Gastrocnemius medialis (tissue), 4 donors: ENCODE data around the gene VAPA. TPM values are rescaled to one million over a fixed set of nuclear protein-coding genes. Genes with fewer than 3 reads are reported as not detected.

Experiments
- ATAC-seq, 2 donors: fragments of 150-250 bp; one replicate each; pipeline ENCODE4 v1.9.1; 2016
- DNase-seq, 2 donors: peaks; one replicate each; pipeline ENCODE4 v3.0.0-alpha.2; 2019
- H3K27ac ChIP-seq, 4 donors: fragments of 200-600 bp; sonication (generic); 1 replicate in 1 of 4; 2 replicates in 3 of 4; pipeline ENCODE4 v1.5.1; 2016 to 2018; ENCODE audit warnings: mild to moderate bottlenecking in 2 of 4, moderate library complexity in 1 of 4
- H3K27me3 ChIP-seq, 3 donors: fragments of 200-600 bp; sonication (generic) in 2 of 3; 1 replicate in 1 of 3; 2 replicates in 2 of 3; pipeline versions ENCODE4 v1.5.1 to v1.6.0; 2016 to 2019; ENCODE audit warnings: mild to moderate bottlenecking in 1 of 3, moderate library complexity in 1 of 3
- H3K36me3 ChIP-seq, 2 donors: fragments of 200-600 bp; sonication (generic) in 1 of 2; one replicate each; pipeline ENCODE4 v1.5.1; 2017 to 2018
- H3K4me1 ChIP-seq, 2 donors: fragments of 200-600 bp; sonication (generic) in 1 of 2; one replicate each; pipeline ENCODE4 v1.5.1; 2016 to 2017; ENCODE audit warnings: mild to moderate bottlenecking in 2 of 2
- H3K4me3 ChIP-seq, 4 donors: fragments of 200-600 bp; sonication (generic) in 3 of 4; 1 replicate in 1 of 4; 2 replicates in 3 of 4; pipeline ENCODE4 v1.5.1; 2016 to 2019; ENCODE audit warnings: mild to moderate bottlenecking in 2 of 4
- H3K9me3 ChIP-seq, 3 donors: fragments of 200-600 bp; sonication (generic) in 2 of 3; 1 replicate in 1 of 3; 2 replicates in 2 of 3; pipeline ENCODE4 v1.5.1; 2016 to 2019
- CTCF ChIP-seq, 5 experiments: fragments of 450-650 bp in 3 of 5; fragments of 200-600 bp in 2 of 5; sonication (generic) in 2 of 5; IDR thresholded peaks in 4 of 5; conservative IDR thresholded peaks in 1 of 5; 1 replicate in 4 of 5; 2 replicates in 1 of 5; pipeline ENCODE4 v1.5.1; 2016 to 2019; ENCODE audit warnings: antibody characterized with exemption in 5 of 5, mild to moderate bottlenecking in 3 of 5, moderate library complexity in 3 of 5
- POLR2A ChIP-seq, 2 donors: fragments of 450-650 bp; IDR thresholded peaks; one replicate each; pipeline ENCODE4 v1.6.1; 2017; ENCODE audit warnings: antibody characterized with exemption in 2 of 2, mild to moderate bottlenecking in 2 of 2, moderate library complexity in 2 of 2
- in situ Hi-C, 4 donors: fragments of 200-750 bp; cut with MboI; loops; one replicate each; pipeline versions ENCODE4 v1.15.0 to v1.8.0; 2017; ENCODE audit warnings: low sequenced_read_pairs in 4 of 4
- intact Hi-C: fragments of 100-400 bp; cut with DNase I; formaldehyde crosslinking; loops from one replicate; pipeline ENCODE4 v1.15.1; 2023; ENCODE audit warnings: low total_unique reads
- total RNA-seq, 4 donors: library from RNA; depleted of rRNA; stranded (reverse); fragments of >200 nt; gene quantifications; one replicate each; pipeline versions ENCODE4 v1.1.0 to v1.2.3, GENCODE V29; 2016

Gene VAPA
- total RNA-seq, 4 donors from 2014 or later: 227 to 320 (median 243) TPM

- no peak overlapping the region for H3K4me3 ChIP-seq
- TF ChIP-seq POLR2A (IDR thresholded peaks at IDR 0.05): no peak
- no peak overlapping the region for H3K27ac ChIP-seq
- DNase-seq (no peak), ATAC-seq (no peak)
- in situ Hi-C loops (no loop called here), intact Hi-C loops (no loop called here)
- peaks cover 0 to 4% of the 10 kb centered on the region in 2 donors for H3K4me1 ChIP-seq
- H3K36me3 ChIP-seq: no peaks in the 10 kb centered on the region
- H3K27me3 ChIP-seq: no peaks in the 10 kb centered on the region
- no peaks in the 10 kb centered on the region for H3K9me3 ChIP-seq
Observed at GRCh38 chr18:9872823-9873222, 41.0 kb upstream of the VAPA start.

DNA sequence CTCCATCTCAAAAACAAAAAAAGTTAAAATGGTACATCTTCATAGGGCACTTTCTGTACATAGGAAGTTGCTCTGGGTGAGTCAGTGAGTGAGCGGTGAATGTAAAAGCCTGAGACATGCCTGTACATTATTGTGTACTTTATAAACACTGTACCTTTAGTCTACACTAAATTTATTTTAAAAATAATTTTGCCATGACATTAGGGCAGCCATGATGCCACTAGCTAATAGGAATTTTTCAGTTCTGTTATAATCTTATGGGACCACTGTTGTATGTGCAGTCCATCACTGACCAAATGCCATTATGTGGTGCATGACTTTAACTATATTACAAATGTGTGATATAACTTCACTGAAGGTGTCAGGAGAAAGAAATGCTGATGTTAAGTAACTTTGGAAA lies 39.1 kb upstream of the VAPA start:
- ATAC-seq (no peak), DNase-seq (no peak)
- TF ChIP-seq CTCF (IDR thresholded peaks at IDR 0.05 in 4 of 5, conservative IDR thresholded peaks at IDR 0.05 in 1 of 5) (no peak), POLR2A (IDR thresholded peaks at IDR 0.05) (no peak)
- Histone ChIP-seq H3K27me3 (no peaks in the 10 kb centered on the region), H3K4me3 (no peak overlapping the region), H3K4me1 (peaks cover 0 to 4% of the 10 kb centered on the region in 2 donors), H3K36me3 (no peaks in the 10 kb centered on the region), H3K9me3 (no peaks in the 10 kb centered on the region), H3K27ac (no peak overlapping the region)
- in situ Hi-C loops: no loop called here
- intact Hi-C loops: no loop called here

GRCh38 chr18:9876212-9876866 lies 37.5 kb upstream of the VAPA start:
- Histone ChIP-seq H3K27me3 (no peaks in the 10 kb centered on the region), H3K36me3 (no peaks in the 10 kb centered on the region), H3K4me3 (no peak overlapping the region), H3K27ac (no peak overlapping the region), H3K4me1 (peaks cover 0 to 4% of the 10 kb centered on the region in 2 donors), H3K9me3 (no peaks in the 10 kb centered on the region)
- ATAC-seq (no peak), DNase-seq (no peak)
- TF ChIP-seq CTCF (IDR thresholded peaks at IDR 0.05 in 4 of 5, conservative IDR thresholded peaks at IDR 0.05 in 1 of 5): no peak
- TF ChIP-seq POLR2A (IDR thresholded peaks at IDR 0.05): no peak
- intact Hi-C loops: no loop called here
- in situ Hi-C loops: no loop called here

GRCh38 chr18:9876867-9877654 lies 36.8 kb upstream of the VAPA start:
- no peak for ATAC-seq
- Histone ChIP-seq H3K27ac (no peak overlapping the region), H3K36me3 (no peaks in the 10 kb centered on the region)

More at GRCh38 chr18:9876867-9877654, 36.8 kb upstream of the VAPA start:
- TF ChIP-seq POLR2A (IDR thresholded peaks at IDR 0.05) (no peak), CTCF (IDR thresholded peaks at IDR 0.05 in 4 of 5, conservative IDR thresholded peaks at IDR 0.05 in 1 of 5) (no peak)
- Histone ChIP-seq H3K4me3 (peak overlapping the region in 3 of 4 donors; percentile 4 to 38 (median 12)), H3K27me3 (no peaks in the 10 kb centered on the region), H3K4me1 (peaks cover 0 to 4% of the 10 kb centered on the region in 2 donors), H3K9me3 (no peaks in the 10 kb centered on the region)
- intact Hi-C loops (no loop called here), in situ Hi-C loops (no loop called here)
- no peak for DNase-seq
